HK-2 (cell line): ENCODE results near the gene LAMA4.

Experiments used
- DNase-seq: peaks from one replicate; pipeline ENCODE4 v3.0.0-alpha.2; 2018; ENCODE audit not compliant: unreplicated experiment

LAMA4 gene

GRCh38 chr6:112193117-112193516 is 61.2 kb downstream of the LAMA4 start:
- DNase-seq: no peak

GRCh38 chr6:112191509-112192020 is 62.8 kb downstream of the LAMA4 start:
- DNase-seq: no peak

- no peak for DNase-seq
These were observed 64.2 kb downstream of the LAMA4 start for GRCh38 chr6:112190164-112190563.

- no peak for DNase-seq
These were observed 64.9 kb downstream of the LAMA4 start for GRCh38 chr6:112189494-112189893.

GRCh38 chr6:112188906-112189305 is 65.5 kb downstream of the LAMA4 start:
- no peak for DNase-seq

- DNase-seq: no peak
These were observed 66.6 kb downstream of the LAMA4 start for GRCh38 chr6:112187736-112188135.

GRCh38 chr6:112184951-112185350 is 69.4 kb downstream of the LAMA4 start:
- no peak for DNase-seq

GRCh38 chr6:112183271-112183671 is 71.1 kb downstream of the LAMA4 start:
- no peak for DNase-seq

- no peak for DNase-seq
These were observed 73.2 kb downstream of the LAMA4 start for GRCh38 chr6:112181130-112181529.

- DNase-seq: no peak
These were observed 74.1 kb downstream of the LAMA4 start for GRCh38 chr6:112180095-112180820.

GRCh38 chr6:112179631-112180030 is 74.7 kb downstream of the LAMA4 start:
- no peak for DNase-seq

GRCh38 chr6:112178846-112179245 is 75.5 kb downstream of the LAMA4 start:
- no peak for DNase-seq

- no peak for DNase-seq
These were observed 77.3 kb downstream of the LAMA4 start for GRCh38 chr6:112177092-112177491.

GRCh38 chr6:112176175-112176574 is 78.2 kb downstream of the LAMA4 start:
- DNase-seq: no peak

GRCh38 chr6:112173221-112173804 is 81.1 kb downstream of the LAMA4 start:
- DNase-seq: no peak

GRCh38 chr6:112172540-112172939 is 81.8 kb downstream of the LAMA4 start:
- no peak for DNase-seq

GRCh38 chr6:112169541-112169940 is 84.8 kb downstream of the LAMA4 start:
- no peak for DNase-seq

GRCh38 chr6:112163295-112164257 is 90.8 kb downstream of the LAMA4 start:
- peak; percentile 81 for DNase-seq

GRCh38 chr6:112160745-112161144 is 93.6 kb downstream of the LAMA4 start:
- DNase-seq: no peak

- DNase-seq: no peak
These were observed 97.7 kb downstream of the LAMA4 start for GRCh38 chr6:112156668-112157067.

- no peak for DNase-seq
These were observed 98.5 kb downstream of the LAMA4 start for GRCh38 chr6:112155886-112156285.

GRCh38 chr6:112154711-112155110 is 99.7 kb downstream of the LAMA4 start:
- DNase-seq: no peak
